Endometrial microvascular endothelial cells (primary cell): Measurements from ENCODE around the gene HUS1. TPM values are rescaled to one million over a fixed set of nuclear protein-coding genes. Genes with fewer than 3 reads are reported as not detected.

Experiments used
- in situ Hi-C: cut with HindIII; loops from 2 replicates; pipeline ENCODE4 v1.10.0; 2017; ENCODE audit warnings: low sequenced_read_pairs, low pct_unique_long_range_greater_than_20kb; ENCODE audit errors: inconsistent ontology term
- total RNA-seq: library from RNA; depleted of rRNA; stranded (reverse); fragments of >200 nt; gene quantifications from one replicate; pipeline ENCODE4 v1.2.3, GENCODE V29; 2015; ENCODE audit errors: inconsistent ontology term

Gene HUS1
- total RNA-seq, 1 donor from 2014 or later, result 68.2 TPM

DNA sequence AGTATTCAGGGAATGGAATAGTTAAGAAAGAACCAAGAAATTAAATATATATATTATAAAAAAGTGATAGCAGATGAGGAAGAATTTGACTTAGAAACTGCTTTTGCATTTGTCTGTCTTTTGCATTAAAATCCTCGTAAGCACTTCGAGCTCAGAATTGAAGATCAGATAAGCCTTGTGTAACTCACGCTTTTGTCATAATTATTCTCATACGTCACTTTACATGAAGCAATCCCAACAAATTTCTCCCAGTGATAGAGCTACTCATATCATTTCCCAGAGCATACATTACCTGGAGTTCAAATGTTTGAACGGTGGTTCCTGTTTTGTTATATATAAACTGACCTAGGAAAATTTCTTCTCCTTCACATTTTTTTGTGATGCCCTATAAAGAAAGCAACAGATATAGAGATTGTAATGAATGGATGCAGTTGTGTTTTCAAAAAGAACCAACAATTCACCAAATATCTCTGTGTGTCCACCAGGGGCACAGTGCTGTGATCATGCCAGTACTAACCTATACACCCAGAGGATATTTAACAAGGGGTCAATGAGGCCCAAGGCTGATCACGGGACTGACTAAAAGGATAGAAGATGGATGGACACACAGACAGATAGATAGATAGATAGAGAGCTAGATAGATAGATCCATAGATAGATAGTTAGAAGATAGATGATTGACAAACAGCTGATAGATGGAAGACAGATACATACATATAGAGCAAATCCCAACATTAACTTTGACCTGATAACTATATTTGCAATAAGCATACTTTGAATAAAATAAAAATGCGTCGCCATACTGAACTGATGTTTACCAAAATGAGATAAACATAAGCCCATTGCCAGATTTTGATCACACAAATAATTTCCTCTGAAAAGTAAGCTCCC lies 9.3 kb upstream of the HUS1 start:
- in situ Hi-C loops, result loop anchor here (25.0 kb wide), 1 partner anchor 99 kb away; the partner anchor contains the start of gene UPP1

DNA sequence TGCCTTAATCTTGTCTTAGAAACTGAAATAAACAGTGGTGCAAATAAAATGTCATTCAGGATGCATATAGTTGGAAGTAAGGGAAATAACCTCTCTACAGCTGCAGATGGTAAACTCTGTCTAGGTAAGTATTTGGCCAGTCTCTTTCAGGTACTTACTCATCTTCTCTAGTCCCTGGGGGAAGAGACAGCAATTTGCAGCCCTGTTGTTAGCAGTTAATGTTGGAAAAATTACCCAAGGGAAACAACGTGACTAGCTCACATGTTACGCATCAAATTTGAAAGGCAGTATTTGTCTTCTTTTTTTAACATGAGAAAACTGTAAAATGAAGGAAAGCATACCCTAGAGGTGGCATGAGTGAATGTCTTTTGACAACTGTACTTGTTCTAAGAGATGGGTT lies 3.2 kb upstream of the HUS1 start:
- in situ Hi-C loops, result loop anchor here (25.0 kb wide), 1 partner anchor 105 kb away; the partner anchor contains the start of gene UPP1

DNA sequence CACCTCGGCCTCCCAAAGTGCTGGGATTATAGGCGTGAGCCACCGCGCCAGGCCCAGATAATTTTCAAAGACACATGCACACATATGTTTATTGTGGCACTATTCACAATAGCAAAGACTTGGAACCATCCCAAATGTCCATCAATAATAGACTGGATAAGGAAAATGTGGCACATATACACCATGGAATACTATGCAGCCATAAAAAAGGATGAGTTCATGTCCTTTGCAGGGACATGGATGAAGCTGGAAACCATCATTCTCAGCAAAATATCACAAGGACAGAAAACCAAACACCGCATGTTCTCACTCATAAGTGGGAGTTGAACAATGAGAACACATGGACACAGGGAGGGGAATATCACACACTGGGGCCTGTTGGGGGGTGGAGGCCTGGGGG lies 1.2 kb upstream of the HUS1 start:
- in situ Hi-C loops, result loop anchor here (25.0 kb wide), 1 partner anchor 107 kb away; the partner anchor contains the start of gene UPP1

DNA sequence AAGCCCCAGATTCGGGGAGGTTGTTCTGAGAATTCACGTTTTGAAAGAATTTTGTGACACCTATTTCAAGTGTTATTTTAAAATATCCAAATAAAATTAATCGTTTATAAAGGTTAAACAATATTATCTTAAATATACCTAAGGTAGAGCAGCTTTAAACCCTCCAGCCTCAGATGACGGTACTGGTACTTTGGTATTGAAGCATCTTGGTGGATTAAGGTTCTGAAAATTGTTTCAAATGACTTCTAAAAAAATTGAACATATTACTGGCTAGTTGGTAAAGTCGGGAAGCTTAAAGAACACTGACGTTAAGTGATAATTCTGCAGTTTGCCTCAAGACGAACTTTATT lies 392 bp upstream of the HUS1 start:
- in situ Hi-C loops, result loop anchor here (25.0 kb wide), 1 partner anchor 107 kb away; the partner anchor contains the start of gene UPP1

DNA sequence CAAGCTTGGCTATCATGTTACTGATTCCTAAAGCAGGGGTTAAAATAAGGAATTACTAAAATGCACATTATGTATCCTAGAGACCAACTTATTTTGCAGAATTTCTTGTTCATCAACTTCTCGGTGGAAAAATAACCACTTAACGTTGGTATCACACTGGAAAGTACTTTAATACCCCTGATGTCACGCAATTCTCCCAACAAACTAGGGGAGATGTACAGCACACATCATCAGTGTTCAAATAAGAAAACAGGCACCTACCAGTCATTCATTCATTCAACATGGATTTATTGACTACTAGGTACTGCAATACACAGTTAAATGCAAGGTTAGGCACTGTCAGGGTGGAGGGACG lies 648 bp downstream of the HUS1 start:
- in situ Hi-C loops, result loop anchor here (25.0 kb wide), 1 partner anchor 109 kb away; the partner anchor contains the start of gene UPP1

DNA sequence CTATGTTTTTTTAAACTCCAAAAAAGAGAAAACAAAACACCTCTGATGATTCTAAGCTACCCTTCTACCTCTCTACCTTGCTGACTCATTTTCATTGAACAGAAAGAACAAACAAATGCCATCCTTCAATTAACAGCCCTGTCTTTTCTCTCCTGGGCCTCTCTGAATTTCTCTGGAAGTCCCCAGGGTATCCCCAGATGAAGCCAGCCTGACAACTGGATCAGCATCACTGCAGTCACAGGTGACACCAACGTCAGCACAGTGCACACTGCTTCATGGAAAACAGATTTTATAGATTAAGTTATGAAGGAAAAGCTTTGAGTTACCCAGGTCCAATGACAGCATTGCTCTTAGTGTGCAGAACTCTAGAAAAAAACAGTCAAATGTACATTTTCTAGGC lies 5.7 kb downstream of the HUS1 start:
- in situ Hi-C loops, result no loop called here

DNA sequence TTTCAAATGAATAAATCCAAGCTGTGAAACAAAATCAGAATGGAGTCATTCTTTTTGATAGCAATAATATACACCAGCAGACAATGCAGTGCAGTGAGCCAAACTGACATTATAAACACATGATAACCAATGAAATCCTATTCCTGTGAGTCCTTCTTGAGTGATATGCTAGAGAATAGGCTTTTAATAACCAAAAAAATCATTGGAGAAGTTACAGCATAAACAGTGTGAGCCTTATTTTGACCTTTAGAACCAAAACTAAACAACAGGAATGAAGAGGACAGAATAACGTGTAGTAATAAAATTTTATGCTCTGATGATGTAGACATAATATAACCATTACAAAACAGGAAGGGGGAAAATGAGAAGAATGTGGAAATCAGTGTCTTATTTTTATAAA lies 8.7 kb downstream of the HUS1 start:
- in situ Hi-C loops, result no loop called here

DNA sequence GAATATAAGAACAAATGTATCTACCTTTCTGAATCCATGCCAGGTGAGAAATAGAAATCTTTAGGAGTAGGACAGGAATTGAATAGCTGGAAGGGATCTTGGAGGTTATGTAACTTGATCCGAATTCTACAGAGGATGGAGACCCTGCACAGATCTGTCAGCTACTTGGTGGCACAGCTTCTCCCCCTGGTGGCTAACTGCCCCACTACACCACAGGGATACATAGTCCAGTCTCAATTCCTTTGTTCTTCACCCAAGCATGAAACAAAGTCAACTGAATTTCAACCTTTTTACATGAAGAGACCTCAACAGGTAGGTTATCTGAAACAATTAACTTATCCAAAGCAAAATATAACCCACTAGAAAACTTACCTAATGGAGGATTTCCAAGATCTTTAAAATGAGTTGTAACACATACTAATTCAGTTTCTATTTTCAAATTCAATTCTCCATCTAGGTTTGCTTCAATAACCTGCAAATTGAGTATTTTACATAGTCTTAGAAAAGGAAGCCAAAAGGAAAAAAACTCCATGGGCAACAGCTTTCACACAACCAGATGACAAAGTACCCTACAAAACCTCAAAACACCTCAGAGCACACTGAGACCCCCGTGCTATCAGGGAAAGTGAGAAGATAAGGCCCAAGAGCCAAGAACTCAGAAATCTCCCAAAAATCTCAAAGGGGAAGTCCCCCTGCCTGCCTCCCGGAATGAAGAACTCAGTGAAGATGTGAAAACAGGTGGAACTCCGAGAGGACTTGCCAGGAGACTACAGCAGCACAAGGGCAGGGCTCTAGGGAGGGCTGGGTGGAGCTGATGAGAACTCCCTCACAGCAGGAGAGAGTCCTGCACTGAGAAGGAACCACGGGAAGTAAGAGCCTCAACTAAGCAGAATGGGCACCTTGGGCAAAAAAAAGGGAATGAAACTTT lies 10.3 kb downstream of the HUS1 start:
- in situ Hi-C loops, result no loop called here

DNA sequence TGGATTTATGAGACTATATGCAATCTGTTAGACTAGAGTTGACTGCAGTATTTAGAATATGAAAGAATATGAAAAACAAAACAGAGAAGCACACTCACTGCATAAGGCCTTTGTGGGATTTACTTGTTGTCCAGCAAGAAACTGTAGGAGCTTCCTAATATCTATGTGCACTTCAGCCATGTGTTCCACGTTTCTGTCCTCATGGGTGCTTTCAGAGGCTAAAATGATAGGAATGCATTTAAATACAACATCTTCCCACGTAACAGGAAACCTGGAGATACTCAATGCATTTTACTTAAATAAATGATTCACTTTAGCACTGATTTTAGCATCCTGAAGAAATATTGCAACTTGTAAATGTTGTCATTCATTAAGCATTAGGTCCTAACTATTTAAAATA lies 11.7 kb downstream of the HUS1 start:
- in situ Hi-C loops, result no loop called here

DNA sequence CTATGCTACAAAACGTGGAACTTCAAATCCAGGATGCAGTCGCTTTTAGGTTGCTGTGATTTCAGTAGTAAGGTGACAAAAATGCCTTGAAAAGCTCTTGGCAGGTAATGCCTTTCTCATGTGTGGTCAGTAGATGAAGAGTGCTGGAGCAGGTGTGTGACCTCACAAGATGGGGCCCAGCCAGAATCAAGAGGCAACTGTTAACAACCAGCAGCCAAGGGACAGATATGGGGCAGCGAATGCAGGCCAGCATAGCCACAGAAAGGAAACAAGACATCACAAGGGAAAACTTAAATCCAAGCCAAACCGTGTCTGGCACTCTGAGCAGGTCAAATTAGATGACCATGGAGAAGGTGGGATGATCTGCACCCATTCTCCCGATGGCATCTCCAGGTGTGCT lies 12.3 kb downstream of the HUS1 start:
- in situ Hi-C loops, result no loop called here

DNA sequence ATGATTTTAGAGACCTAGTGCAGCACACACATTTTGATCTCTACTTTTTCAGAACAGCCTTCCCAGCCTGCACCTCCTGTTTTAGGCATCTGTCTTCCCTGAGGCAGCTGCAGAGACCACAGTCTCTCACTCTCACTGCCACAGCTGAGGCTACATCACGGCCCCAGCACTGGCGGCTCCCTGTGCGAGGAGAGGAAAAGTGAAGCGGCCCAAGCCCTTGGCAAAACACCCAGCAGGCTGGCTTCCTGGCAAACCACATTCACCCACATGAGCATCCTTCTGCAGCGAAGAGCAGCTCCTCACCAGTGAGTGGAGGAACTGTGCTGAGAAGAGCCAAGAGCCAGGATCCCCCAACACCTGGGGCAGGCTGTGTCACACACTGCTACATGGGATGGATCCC lies 14.0 kb downstream of the HUS1 start:
- in situ Hi-C loops, result no loop called here

DNA sequence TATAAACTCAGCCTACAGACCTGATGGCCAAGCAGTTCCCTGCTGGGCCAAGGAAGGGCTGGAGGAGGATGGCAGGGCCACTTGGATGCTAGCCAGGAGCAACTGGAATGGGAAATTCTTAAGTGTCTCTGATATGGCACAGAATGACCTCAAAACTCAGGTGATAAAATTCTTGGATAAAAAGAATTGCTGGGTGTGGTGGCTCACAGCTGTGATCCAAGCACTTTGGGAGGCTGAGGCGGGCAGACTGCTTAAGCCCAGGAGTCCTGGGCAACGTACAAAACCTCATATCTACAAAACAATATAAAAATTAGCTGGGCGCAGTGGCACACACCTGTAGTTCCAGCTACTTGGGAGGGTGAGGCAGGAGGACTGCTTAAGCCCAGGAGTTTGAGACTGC lies 17.2 kb downstream of the HUS1 start:
- in situ Hi-C loops, result no loop called here

DNA sequence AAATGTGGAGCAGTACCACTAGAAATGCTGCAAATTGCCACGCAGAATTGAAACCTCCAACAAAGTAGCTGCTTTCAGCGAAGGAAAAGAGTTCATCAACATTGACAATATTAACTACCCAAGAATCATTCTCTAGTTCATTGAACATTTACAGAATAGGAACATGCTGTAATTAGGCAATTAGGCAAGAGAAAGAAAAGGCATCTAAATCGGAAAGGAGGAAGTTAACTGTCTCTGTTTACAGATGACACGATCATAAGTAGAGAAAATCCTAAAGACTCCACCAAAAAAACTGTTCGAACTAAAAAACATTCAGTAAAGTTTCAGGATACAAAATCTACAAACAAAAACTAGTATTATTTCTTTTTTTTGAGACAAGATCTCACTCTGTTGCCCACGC lies 22.3 kb downstream of the HUS1 start:
- in situ Hi-C loops, result no loop called here

DNA sequence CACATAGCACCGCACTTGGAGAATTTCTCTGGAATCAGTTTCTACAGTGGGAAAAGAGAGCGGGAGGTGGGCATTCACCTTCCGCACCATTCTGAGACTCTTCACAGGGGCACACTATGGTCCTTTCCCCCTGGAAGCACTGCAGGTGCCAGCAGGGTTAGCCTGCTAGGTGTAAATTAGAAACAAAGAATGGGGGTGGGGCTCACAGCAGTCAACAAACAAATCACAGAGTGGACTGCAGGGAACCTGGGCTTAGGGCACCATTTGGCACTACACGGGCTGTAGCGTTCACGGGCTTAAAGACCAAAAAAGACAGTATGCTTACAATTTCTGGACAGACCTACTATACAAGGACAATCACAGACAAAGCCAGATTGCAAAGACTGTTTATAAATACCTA lies 23.2 kb downstream of the HUS1 start:
- in situ Hi-C loops, result no loop called here

DNA sequence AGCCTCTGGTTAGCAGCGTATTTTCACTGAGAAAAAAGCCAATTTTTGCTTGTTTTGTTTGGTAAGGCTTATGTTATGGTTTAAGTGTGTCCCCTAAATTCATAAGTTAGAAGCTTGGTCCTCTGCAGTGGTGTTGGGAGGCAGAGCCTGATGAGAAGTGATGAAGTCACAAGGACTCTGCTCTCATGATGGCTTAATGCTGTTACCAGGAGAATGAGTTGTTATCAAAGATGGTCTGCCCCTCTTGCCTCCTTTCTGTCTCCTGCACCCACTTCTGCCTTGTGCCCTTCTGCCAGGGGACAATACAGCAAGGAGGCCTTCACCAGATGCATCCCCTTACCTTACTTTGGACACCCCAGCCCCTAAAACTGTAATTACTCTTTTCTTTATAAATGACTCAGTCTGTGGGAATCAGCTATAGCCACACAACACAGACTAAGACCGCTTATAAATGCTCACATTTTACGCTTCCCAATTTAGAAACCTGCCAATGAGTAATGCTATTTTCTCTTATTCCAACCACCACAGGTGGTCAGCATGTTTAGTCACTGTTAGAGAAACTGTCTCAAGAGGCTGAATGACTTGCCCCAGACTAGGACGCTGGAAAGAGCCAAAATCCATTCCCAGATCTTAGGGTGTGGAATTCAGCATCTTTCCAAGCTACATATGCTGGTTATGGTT lies 25.0 kb downstream of the HUS1 start:
- in situ Hi-C loops, result no loop called here

DNA sequence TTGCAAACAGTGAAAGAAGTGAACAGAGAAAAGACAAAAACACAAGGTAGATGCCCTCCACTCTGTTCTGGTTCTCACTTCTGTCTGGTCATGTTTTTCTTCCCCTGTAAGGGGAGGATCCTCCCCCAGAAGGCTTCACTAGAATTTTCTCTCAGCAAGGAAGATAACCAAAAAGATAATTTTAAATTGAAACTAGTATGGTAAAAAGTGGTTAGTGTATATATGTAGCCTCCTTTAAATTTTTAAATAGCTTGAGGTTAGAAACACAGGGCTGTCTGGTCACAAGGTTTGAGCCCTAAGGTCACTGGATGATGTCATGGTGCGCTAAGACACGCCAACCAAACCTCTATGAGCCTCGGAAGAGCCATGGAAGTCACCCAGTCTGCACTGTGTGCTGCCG lies 25.6 kb downstream of the HUS1 start:
- in situ Hi-C loops, result no loop called here

DNA sequence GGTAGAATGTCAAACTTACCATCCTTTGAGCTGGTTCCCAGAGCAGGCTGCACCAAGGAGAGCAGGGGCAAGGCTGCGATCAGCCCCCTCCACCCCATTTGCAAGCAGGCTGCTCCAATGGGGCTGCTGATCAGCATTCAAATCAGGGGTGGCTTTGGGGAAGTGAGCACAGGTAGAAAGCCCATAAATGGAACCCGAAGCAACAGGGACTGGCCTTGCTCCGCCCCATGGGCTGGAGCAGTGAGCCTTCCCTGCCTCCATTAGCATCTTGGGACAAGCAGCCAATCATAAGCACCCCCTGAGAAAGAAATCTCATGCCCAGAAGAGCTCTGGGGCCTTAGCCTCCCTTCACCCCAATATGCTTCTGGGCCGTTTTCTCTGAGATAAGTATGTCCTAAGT lies 27.2 kb downstream of the HUS1 start:
- in situ Hi-C loops, result no loop called here

DNA sequence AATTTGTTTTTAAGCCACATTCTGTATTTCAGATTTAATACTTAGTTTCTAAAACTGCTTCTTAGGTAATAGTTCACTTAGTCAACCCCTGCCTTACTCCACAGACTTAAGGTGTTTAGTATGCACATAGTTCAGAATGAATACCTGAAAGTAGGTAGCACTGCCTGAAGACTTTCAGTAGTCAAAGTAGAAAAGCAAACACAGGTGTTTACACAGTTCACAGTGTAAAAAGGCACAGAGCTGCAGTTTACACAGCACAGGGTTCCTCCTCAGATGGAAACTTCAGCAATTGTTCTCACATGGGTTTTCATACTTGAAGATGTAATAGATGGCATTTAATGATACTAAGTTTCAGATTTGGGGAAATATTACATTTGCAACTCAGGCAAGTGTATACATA lies 28.0 kb downstream of the HUS1 start:
- in situ Hi-C loops, result no loop called here

DNA sequence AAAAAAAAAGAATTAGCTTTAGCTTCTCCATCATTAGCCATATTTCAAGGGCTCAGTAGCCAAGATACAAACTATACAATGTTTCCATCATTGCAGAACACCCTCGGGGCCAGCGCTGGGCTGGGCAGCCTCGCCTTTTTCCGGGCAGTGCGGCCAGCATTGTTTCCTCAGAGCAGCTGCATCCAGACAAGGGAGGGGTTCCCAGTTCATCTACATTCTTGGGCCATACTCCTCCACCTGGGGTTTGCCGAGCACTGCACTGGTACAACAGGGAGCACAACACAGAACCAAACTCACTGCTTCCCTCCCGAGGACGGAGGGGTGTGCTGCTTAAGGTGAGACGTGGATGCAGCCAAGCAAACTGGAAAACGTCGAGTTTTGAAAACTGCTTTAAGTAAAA lies 28.7 kb downstream of the HUS1 start:
- in situ Hi-C loops, result no loop called here
